T-cell (primary cell): ENCODE results near the gene RPS14. TPM values are rescaled to one million over a fixed set of nuclear protein-coding genes. Genes with fewer than 3 reads are reported as not detected.

Experiments used
- ATAC-seq, 4 experiments: fragments of 200-7000 bp in 3 of 4; fragments of 150-1000 bp in 1 of 4; cut with Tn5 transposase; replicated peaks in 1 of 4; 1 replicate in 3 of 4; 2 replicates in 1 of 4; pipeline ENCODE4 v1.10.0; 2021; ENCODE audit warnings: moderate library complexity in 3 of 4, mild to moderate bottlenecking in 2 of 4, moderate number of reproducible peaks in 1 of 4
- CTCF ChIA-PET, 2 donors: fragments of 300-600 bp; sonication (Branson Sonifier 250); formaldehyde crosslinking; loops; one replicate each; lab custom pipeline; 2022; ENCODE audit warnings: antibody characterized with exemption in 2 of 2; lab: Charles Lee
- POLR2A ChIA-PET, 2 donors: fragments of 300-600 bp; sonication (Branson Sonifier 250); formaldehyde crosslinking; loops; one replicate each; lab custom pipeline; 2022; ENCODE audit warnings: antibody characterized with exemption in 2 of 2; lab: Charles Lee
- DNase-seq, 35 experiments: peaks; one replicate each; pipeline versions ENCODE4 v3.0.0 to v3.0.0-alpha.2; 2013 to 2023
- H3K27ac ChIP-seq: one replicate; pipeline ENCODE4 v1.5.1; 2013; ENCODE audit warnings: low read length
- H3K27me3 ChIP-seq, 2 experiments: replicated peaks in 1 of 2; 1 replicate in 1 of 2; 2 replicates in 1 of 2; pipeline versions ENCODE4 v1.6.1 to v1.7.0; 2013; ENCODE audit warnings: low read length in 1 of 2, mixed read lengths in 1 of 2; ENCODE audit not compliant: control insufficient read depth in 2 of 2, insufficient read depth in 2 of 2; ENCODE audit errors: extremely low read depth in 1 of 2
- H3K36me3 ChIP-seq, 2 donors: 1 replicate in 1 of 2; 2 replicates in 1 of 2; pipeline versions ENCODE4 v1.6.1 to v1.7.0; 2013; ENCODE audit warnings: low read length in 1 of 2; ENCODE audit not compliant: control insufficient read depth in 2 of 2, insufficient read depth in 1 of 2; ENCODE audit errors: extremely low read depth in 1 of 2
- H3K4me1 ChIP-seq, 2 experiments: 1 replicate in 1 of 2; 2 replicates in 1 of 2; pipeline versions ENCODE4 v1.6.1 to v1.7.0; 2013; ENCODE audit warnings: low read length in 2 of 2, mixed read lengths in 1 of 2; ENCODE audit not compliant: insufficient read depth in 2 of 2, control insufficient read depth in 1 of 2; ENCODE audit errors: extremely low read depth in 1 of 2
- H3K4me3 ChIP-seq, 2 donors: 1 replicate in 1 of 2; 2 replicates in 1 of 2; pipeline versions ENCODE4 v1.5.1 to v1.7.0; 2013; ENCODE audit warnings: mild to moderate bottlenecking in 2 of 2, low read length in 1 of 2, moderate library complexity in 1 of 2; ENCODE audit not compliant: control insufficient read depth in 1 of 2; ENCODE audit errors: extremely low read depth in 1 of 2
- H3K9me3 ChIP-seq: 2 replicates; pipeline ENCODE4 v1.7.0; 2013
- H3K27ac Mint-ChIP-seq, 2 donors: one replicate each; pipeline ENCODE4 v1.8.0; 2020 to 2021; ENCODE audit warnings: mild to moderate bottlenecking in 2 of 2, mixed read lengths in 2 of 2
- H3K27me3 Mint-ChIP-seq, 2 donors: one replicate each; pipeline ENCODE4 v1.8.0; 2021 to 2022; ENCODE audit warnings: mixed read lengths in 2 of 2
- H3K36me3 Mint-ChIP-seq: one replicate; pipeline ENCODE4 v1.8.0; 2021; ENCODE audit warnings: mixed read lengths
- H3K4me1 Mint-ChIP-seq, 3 donors: one replicate each; pipeline ENCODE4 v1.8.0; 2020 to 2022; ENCODE audit warnings: mixed read lengths in 3 of 3, mild to moderate bottlenecking in 1 of 3
- H3K4me3 Mint-ChIP-seq, 3 donors: one replicate each; pipeline ENCODE4 v1.8.0; 2020 to 2022; ENCODE audit warnings: mild to moderate bottlenecking in 3 of 3, mixed read lengths in 3 of 3, moderate library complexity in 3 of 3
- H3K9me3 Mint-ChIP-seq, 3 donors: one replicate each; pipeline ENCODE4 v1.8.0; 2020 to 2022; ENCODE audit warnings: mixed read lengths in 3 of 3
- WGBS: methylation state at CpG from one replicate; pipeline ENCODE4 v1.1.5; 2013; ENCODE audit warnings: missing lambda C conversion rate; ENCODE audit not compliant: insufficient coverage; 5-methylcytosine and 5-hydroxymethylcytosine counted together
- total RNA-seq, 35 experiments: library from RNA in 6 of 35; stranded (reverse) in 6 of 35; fragments of 120-200 nt in 1 of 35; gene quantifications; one replicate each; pipeline versions ENCODE4 v1.2.1 to v1.2.4 and lab custom pipeline; 2013 to 2026

Gene RPS14
- total RNA-seq (1,000 to 10,000 TPM; 4,124 to 5,450 (median 5,009) TPM), total RNA-seq (lab: John Stamatoyannopoulos, UW) (783 to 1,646 (median 1,301) reads per million in 29 experiments)
- 5,793 TPM for total RNA-seq (2013)

GRCh38 chr5:150449517-150450339, at the start of gene RPS14:
RPS14 (minus strand) TSS chr5:150449739; CDS start chr5:150447733, 2,006 bp downstream.
- Histone ChIP-seq H3K4me1 (peaks cover 18 to 31% of the 10 kb centered on the region in 2 experiments), H3K36me3 (peaks cover 19 to 37% of the 10 kb centered on the region in 2 donors), H3K27ac (peak within 1 kb of the TSS; percentile 97), H3K4me3 (peak within 1 kb of the TSS; percentile 94 to 97), H3K27me3 (no peaks in the 10 kb centered on the region), H3K9me3 (no peaks in the 10 kb centered on the region)
- peak within 1 kb of the TSS; percentile 87 to 99 (median 95) for H3K4me3 Mint-ChIP-seq
- H3K36me3 Mint-ChIP-seq: peaks cover 42% of the 10 kb centered on the region
- WGBS: 3% methylated on average over 51 of the region's 58 CpGs
- H3K27me3 Mint-ChIP-seq: no peaks in the 10 kb centered on the region
- ChIA-PET POLR2A (interaction anchor here (0.5 to 1.9 kb wide), 10 partner anchors 37 to 900 kb away, joined by 3 to 10 read pairs (median 4); partner anchors contain the start of genes CD74 (in 1 of the 2) and RBM22 (in 1 of the 2)), CTCF (interaction anchor here (0.5 to 3.4 kb wide), 22 partner anchors 9 to 1322 kb away, joined by 3 to 16 read pairs (median 4); partner anchors contain the start of genes CD74 (in 1 of the 2), DCTN4 (in 1 of the 2), G3BP1 (in 1 of the 2) and IRGM (in 1 of the 2))
- peaks cover 26 to 37% (median 35%) of the 10 kb centered on the region in 3 donors for H3K4me1 Mint-ChIP-seq
- no peaks in the 10 kb centered on the region for H3K9me3 Mint-ChIP-seq
- peak within 1 kb of the TSS; percentile 100 for H3K27ac Mint-ChIP-seq
- peak; percentile 93 to 96 (median 95) for ATAC-seq
- peak; percentile 88 to 98 (median 94) for DNase-seq

GRCh38 chr5:150498971-150499370, 49.4 kb upstream of the RPS14 start:
- Mint-ChIP-seq H3K9me3 (no peaks in the 10 kb centered on the region), H3K4me3 (no peak overlapping the region), H3K4me1 (no peaks in the 10 kb centered on the region), H3K36me3 (no peaks in the 10 kb centered on the region), H3K27me3 (no peaks in the 10 kb centered on the region), H3K27ac (no peak overlapping the region)
- ATAC-seq: no peak
- Histone ChIP-seq H3K4me1 (no peaks in the 10 kb centered on the region), H3K36me3 (no peaks in the 10 kb centered on the region), H3K27ac (no peak overlapping the region), H3K9me3 (no peaks in the 10 kb centered on the region), H3K4me3 (no peak overlapping the region), H3K27me3 (peaks cover 0 to 5% of the 10 kb centered on the region in 2 experiments)
- DNase-seq: no peak
- ChIA-PET CTCF (interaction anchor here in 1 of 2 donors (0.6 kb wide), 1 partner anchor 184 kb away, joined by 3 read pairs; no protein-coding TSS in a partner anchor), POLR2A (no interaction called here)

DNA sequence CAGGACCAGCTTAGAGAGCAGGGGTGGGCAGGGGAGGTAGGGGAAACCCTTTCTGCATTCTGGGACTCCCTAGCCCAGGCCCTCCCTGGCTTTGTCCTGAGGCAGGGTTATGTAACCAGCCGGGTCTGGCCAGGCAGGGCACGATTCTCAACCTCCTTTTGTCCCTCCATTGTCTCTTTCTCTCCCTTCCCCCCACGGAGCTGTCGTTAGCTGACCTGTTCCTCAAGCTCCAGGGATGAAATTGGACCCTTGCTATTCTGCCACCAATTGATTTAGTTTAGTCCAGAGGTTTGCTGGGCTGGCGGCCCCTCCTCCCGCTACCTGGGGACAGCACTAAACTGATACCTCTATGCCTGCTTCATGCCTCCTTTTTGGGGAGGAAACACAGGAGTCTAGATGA, 49.0 kb upstream of the RPS14 start:
- CTCF ChIA-PET: interaction anchor here in 1 of 2 donors (0.6 kb wide), 1 partner anchor 1170 kb away, joined by 3 read pairs; no protein-coding TSS in a partner anchor
- Mint-ChIP-seq H3K4me3 (no peak overlapping the region), H3K27me3 (no peaks in the 10 kb centered on the region), H3K4me1 (no peaks in the 10 kb centered on the region), H3K9me3 (no peaks in the 10 kb centered on the region), H3K27ac (no peak overlapping the region), H3K36me3 (no peaks in the 10 kb centered on the region)
- H3K4me3 ChIP-seq: no peak overlapping the region
- H3K4me1 ChIP-seq: no peaks in the 10 kb centered on the region
- POLR2A ChIA-PET: no interaction called here
- H3K9me3 ChIP-seq: no peaks in the 10 kb centered on the region
- ATAC-seq: no peak
- WGBS: 75% methylated on average over 6 of the region's 6 CpGs
- no peak overlapping the region for H3K27ac ChIP-seq
- no peak for DNase-seq
- peaks cover 0 to 5% of the 10 kb centered on the region in 2 experiments for H3K27me3 ChIP-seq
- H3K36me3 ChIP-seq: no peaks in the 10 kb centered on the region

- POLR2A ChIA-PET: no interaction called here
- H3K4me3 Mint-ChIP-seq: no peak overlapping the region
Observed at GRCh38 chr5:150497989-150498317, 48.4 kb upstream of the RPS14 start.

GRCh38 chr5:150497274-150497988, 47.9 kb upstream of the RPS14 start:
- Mint-ChIP-seq H3K36me3 (no peaks in the 10 kb centered on the region), H3K9me3 (no peaks in the 10 kb centered on the region), H3K4me3 (no peak overlapping the region), H3K27ac (no peak overlapping the region), H3K27me3 (no peaks in the 10 kb centered on the region), H3K4me1 (no peaks in the 10 kb centered on the region)
- ChIA-PET POLR2A (no interaction called here), CTCF (no interaction called here)
- no peak overlapping the region for H3K4me3 ChIP-seq
- H3K4me1 ChIP-seq: no peaks in the 10 kb centered on the region
- H3K27ac ChIP-seq: no peak overlapping the region
- no peaks in the 10 kb centered on the region for H3K36me3 ChIP-seq
- ATAC-seq (no peak), DNase-seq (no peak)
- 81% methylated on average over 6 of the region's 14 CpGs for WGBS
- no peaks in the 10 kb centered on the region for H3K9me3 ChIP-seq
- peaks cover 0 to 5% of the 10 kb centered on the region in 2 experiments for H3K27me3 ChIP-seq

More at GRCh38 chr5:150497989-150498317, 48.4 kb upstream of the RPS14 start:
- 80% methylated on average over 1 of the region's 5 CpGs for WGBS
- Histone ChIP-seq H3K27me3 (peaks cover 0 to 5% of the 10 kb centered on the region in 2 experiments), H3K4me3 (no peak overlapping the region), H3K9me3 (no peaks in the 10 kb centered on the region), H3K36me3 (no peaks in the 10 kb centered on the region), H3K27ac (no peak overlapping the region), H3K4me1 (no peaks in the 10 kb centered on the region)
- Mint-ChIP-seq H3K27ac (no peak overlapping the region), H3K27me3 (no peaks in the 10 kb centered on the region), H3K4me1 (no peaks in the 10 kb centered on the region), H3K9me3 (no peaks in the 10 kb centered on the region), H3K36me3 (no peaks in the 10 kb centered on the region)
- ATAC-seq: no peak
- DNase-seq: no peak
- CTCF ChIA-PET: interaction anchor here in 1 of 2 donors (0.6 kb wide), 1 partner anchor 1170 kb away, joined by 3 read pairs; no protein-coding TSS in a partner anchor

- ChIA-PET CTCF (no interaction called here), POLR2A (interaction anchor here in 1 of 2 donors (0.6 kb wide), 1 partner anchor 52 kb away, joined by 9 read pairs; no protein-coding TSS in a partner anchor)
- peaks cover 0 to 5% of the 10 kb centered on the region in 2 experiments for H3K27me3 ChIP-seq
- Mint-ChIP-seq H3K36me3 (no peaks in the 10 kb centered on the region), H3K9me3 (no peaks in the 10 kb centered on the region), H3K4me3 (no peak overlapping the region), H3K27me3 (no peaks in the 10 kb centered on the region), H3K27ac (no peak overlapping the region), H3K4me1 (no peaks in the 10 kb centered on the region)
- no peak overlapping the region for H3K4me3 ChIP-seq
- no peak for DNase-seq
- WGBS: no CpG with 5 or more reads among the region's 4 CpGs
- no peak for ATAC-seq
- no peaks in the 10 kb centered on the region for H3K36me3 ChIP-seq
- H3K27ac ChIP-seq: no peak overlapping the region
- H3K4me1 ChIP-seq: no peaks in the 10 kb centered on the region
- no peaks in the 10 kb centered on the region for H3K9me3 ChIP-seq
Observed at GRCh38 chr5:150496534-150496933, 47.0 kb upstream of the RPS14 start.
